Measurements from ENCODE around the gene SBF2. TPM values are rescaled to one million over a fixed set of nuclear protein-coding genes. Genes with fewer than 3 reads are reported as not detected.
A peak's percentile ranks its signal among the peaks of the same experiment; 100 is the strongest.

SBF2 gene
- total RNA-seq, 1 donor from 2014 or later, result 39.5 TPM

GRCh38 chr11:9772218-9772617 is 521.8 kb downstream of the SBF2 start:
- Mint-ChIP-seq H3K27me3 (no peaks in the 10 kb centered on the region), H3K27ac (no peak overlapping the region), H3K4me3 (no peak overlapping the region), H3K36me3 (peaks cover 25% of the 10 kb centered on the region), H3K9me3 (no peaks in the 10 kb centered on the region), H3K4me1 (ENCODE audit: unreplicated experiment) (peaks cover 7% of the 10 kb centered on the region)
- TF ChIP-seq CTCF (conservative IDR thresholded peaks at IDR 0.05), result no peak
- DNase-seq (ENCODE audit: extremely low spot score, unreplicated experiment), result no peak

- no peak for TF ChIP-seq CTCF (conservative IDR thresholded peaks at IDR 0.05)
- DNase-seq (ENCODE audit: extremely low spot score, unreplicated experiment), result no peak
- Mint-ChIP-seq H3K4me1 (ENCODE audit: unreplicated experiment) (peaks cover 15% of the 10 kb centered on the region), H3K36me3 (peaks cover 22% of the 10 kb centered on the region), H3K9me3 (no peaks in the 10 kb centered on the region), H3K4me3 (no peak overlapping the region), H3K27me3 (no peaks in the 10 kb centered on the region), H3K27ac (no peak overlapping the region)
Measured at GRCh38 chr11:9771071-9771511, 522.9 kb downstream of the SBF2 start.

GRCh38 chr11:9769621-9770020 is 524.4 kb downstream of the SBF2 start:
- no peaks in the 10 kb centered on the region for H3K27me3 Mint-ChIP-seq
- DNase-seq (ENCODE audit: extremely low spot score, unreplicated experiment), result no peak
- H3K9me3 Mint-ChIP-seq, result peaks cover under 1% of the 10 kb centered on the region
- H3K36me3 Mint-ChIP-seq, result peaks cover 17% of the 10 kb centered on the region
- no peak overlapping the region for H3K27ac Mint-ChIP-seq
- peaks cover 23% of the 10 kb centered on the region for H3K4me1 Mint-ChIP-seq (ENCODE audit: unreplicated experiment)
- H3K4me3 Mint-ChIP-seq, result no peak overlapping the region
- no peak for TF ChIP-seq CTCF (conservative IDR thresholded peaks at IDR 0.05)

- peak overlapping the region; percentile 54 for H3K27ac Mint-ChIP-seq
- peaks cover 11% of the 10 kb centered on the region for H3K9me3 Mint-ChIP-seq
- peak overlapping the region; percentile 0 for H3K4me3 Mint-ChIP-seq
- H3K4me1 Mint-ChIP-seq (ENCODE audit: unreplicated experiment), result peaks cover 46% of the 10 kb centered on the region
- no peak for TF ChIP-seq CTCF (conservative IDR thresholded peaks at IDR 0.05)
- H3K36me3 Mint-ChIP-seq, result peaks cover 17% of the 10 kb centered on the region
- no peaks in the 10 kb centered on the region for H3K27me3 Mint-ChIP-seq
- DNase-seq (ENCODE audit: extremely low spot score, unreplicated experiment), result no peak
Measured at GRCh38 chr11:9765320-9766101, 528.5 kb downstream of the SBF2 start.

- Mint-ChIP-seq H3K9me3 (peaks cover 11% of the 10 kb centered on the region), H3K27ac (no peak overlapping the region), H3K4me1 (ENCODE audit: unreplicated experiment) (peaks cover 62% of the 10 kb centered on the region), H3K4me3 (no peak overlapping the region), H3K36me3 (peaks cover 4% of the 10 kb centered on the region), H3K27me3 (no peaks in the 10 kb centered on the region)
- DNase-seq (ENCODE audit: extremely low spot score, unreplicated experiment), result no peak
- no peak for TF ChIP-seq CTCF (conservative IDR thresholded peaks at IDR 0.05)
Measured at GRCh38 chr11:9763301-9763700, 530.7 kb downstream of the SBF2 start.
